Naive thymus-derived CD4-positive, alpha-beta T cell (primary cell): ENCODE results near the gene LRMDA. TPM values are rescaled to one million over a fixed set of nuclear protein-coding genes. Genes with fewer than 3 reads are reported as not detected.

Experiments used
- ATAC-seq: fragments of 150-1000 bp; cut with Tn5 transposase; 2 replicates; pipeline ENCODE4 v1.10.0; 2021; ENCODE audit warnings: mild to moderate bottlenecking, moderate library complexity
- CTCF ChIA-PET: fragments of 350-600 bp; sonication (Branson Sonifier 250); formaldehyde crosslinking; loops from one replicate; lab custom pipeline; 2021; ENCODE audit warnings: antibody characterized with exemption; lab: Charles Lee
- POLR2A ChIA-PET: fragments of 350-600 bp; sonication (Branson Sonifier 250); formaldehyde crosslinking; loops from one replicate; lab custom pipeline; 2021; ENCODE audit warnings: antibody characterized with exemption, inconsistent platforms; lab: Charles Lee
- DNase-seq, 9 donors: peaks; one replicate each; pipeline versions ENCODE4 v3.0.0 to v3.0.0-alpha.2; 2020 to 2022; ENCODE audit warnings: mixed read lengths in 1 of 9
- H3K27ac ChIP-seq: one replicate; pipeline ENCODE4 v1.7.0; 2013; ENCODE audit warnings: mild to moderate bottlenecking, low read depth, low read length, moderate library complexity
- H3K27me3 ChIP-seq, 2 donors: one replicate each; pipeline ENCODE4 v1.7.0; 2013; ENCODE audit warnings: low read length in 2 of 2, mild to moderate bottlenecking in 2 of 2, moderate library complexity in 2 of 2; ENCODE audit not compliant: control insufficient read depth in 2 of 2, insufficient read depth in 2 of 2
- H3K36me3 ChIP-seq, 3 experiments: 1 replicate in 2 of 3; 2 replicates in 1 of 3; pipeline ENCODE4 v1.7.0; 2013; ENCODE audit warnings: low read length in 3 of 3, mild to moderate bottlenecking in 3 of 3, moderate library complexity in 1 of 3; ENCODE audit not compliant: insufficient read depth in 3 of 3, control insufficient read depth in 2 of 3
- H3K4me1 ChIP-seq, 2 donors: one replicate each; pipeline ENCODE4 v1.7.0; 2013; ENCODE audit warnings: low read length in 2 of 2, mild to moderate bottlenecking in 2 of 2, moderate library complexity in 1 of 2; ENCODE audit not compliant: control insufficient read depth in 2 of 2, insufficient read depth in 2 of 2
- H3K4me3 ChIP-seq: 2 replicates; pipeline ENCODE4 v1.7.0; 2013; ENCODE audit warnings: mild to moderate bottlenecking, low read length
- H3K9me3 ChIP-seq, 3 experiments: 1 replicate in 2 of 3; 2 replicates in 1 of 3; pipeline ENCODE4 v1.7.0; 2013; ENCODE audit warnings: low read length in 3 of 3; ENCODE audit not compliant: control insufficient read depth in 2 of 3
- H3K27ac Mint-ChIP-seq, 9 donors: one replicate each; pipeline ENCODE4 v1.8.0; 2020 to 2022; ENCODE audit warnings: mixed read lengths in 9 of 9, mild to moderate bottlenecking in 8 of 9, moderate library complexity in 5 of 9, inconsistent platforms in 2 of 9
- H3K27me3 Mint-ChIP-seq, 5 donors: one replicate each; pipeline ENCODE4 v1.8.0; 2021 to 2022; ENCODE audit warnings: mixed read lengths in 5 of 5, mild to moderate bottlenecking in 1 of 5
- H3K36me3 Mint-ChIP-seq, 5 donors: one replicate each; pipeline ENCODE4 v1.8.0; 2020 to 2022; ENCODE audit warnings: mixed read lengths in 5 of 5, mild to moderate bottlenecking in 3 of 5, inconsistent platforms in 1 of 5
- H3K4me1 Mint-ChIP-seq, 7 donors: one replicate each; pipeline ENCODE4 v1.8.0; 2020 to 2022; ENCODE audit warnings: mixed read lengths in 7 of 7, mild to moderate bottlenecking in 3 of 7, inconsistent platforms in 1 of 7
- H3K4me3 Mint-ChIP-seq, 10 donors: one replicate each; pipeline ENCODE4 v1.8.0; 2020 to 2022; ENCODE audit warnings: mild to moderate bottlenecking in 10 of 10, mixed read lengths in 10 of 10, moderate library complexity in 6 of 10, inconsistent platforms in 2 of 10
- H3K9me3 Mint-ChIP-seq, 11 donors: one replicate each; pipeline ENCODE4 v1.8.0; 2020 to 2022; ENCODE audit warnings: mixed read lengths in 11 of 11, mild to moderate bottlenecking in 4 of 11, inconsistent platforms in 1 of 11, moderate library complexity in 1 of 11
- intact Hi-C, 2 donors: fragments of 100-400 bp; cut with micrococcal nuclease; formaldehyde crosslinking; loops; one replicate each; pipeline ENCODE4 v1.15.1; 2023
- polyA plus RNA-seq, 2 donors: library from polyadenylated mRNA; unstranded; fragments of 300-500 nt; fragmentation: Illumina TruSeq; gene quantifications; one replicate each; pipeline ENCODE4 v1.2.3, GENCODE V29; 2021
- total RNA-seq, 6 experiments: library from RNA in 5 of 6; stranded (reverse) in 5 of 6; gene quantifications; 1 replicate in 5 of 6; 2 replicates in 1 of 6; pipeline ENCODE4 v1.2.3 and lab custom pipeline; 2021 to 2026

The LRMDA gene
- total and polyA plus RNA-seq, 7 experiments from 2014 or later: 0.57 to 14.9 (median 3.0) TPM; not detected in 4

GRCh38 chr10:76338187-76338586 lies 906.8 kb downstream of the LRMDA start:
- H3K27ac ChIP-seq: no peak overlapping the region
- peaks cover 0 to 3% (median 0%) of the 10 kb centered on the region in 11 donors for H3K9me3 Mint-ChIP-seq
- H3K9me3 ChIP-seq: no peaks in the 10 kb centered on the region
- ChIA-PET POLR2A (no interaction called here), CTCF (no interaction called here)
- DNase-seq (no peak), ATAC-seq (no peak)
- no peaks in the 10 kb centered on the region for H3K4me1 Mint-ChIP-seq
- H3K4me3 Mint-ChIP-seq: no peak overlapping the region
- H3K27me3 Mint-ChIP-seq: peaks cover 0 to 3% (median 0%) of the 10 kb centered on the region in 5 donors
- no peak overlapping the region for H3K4me3 ChIP-seq
- H3K36me3 Mint-ChIP-seq: no peaks in the 10 kb centered on the region
- H3K27me3 ChIP-seq: no peaks in the 10 kb centered on the region
- no peak overlapping the region for H3K27ac Mint-ChIP-seq
- no peaks in the 10 kb centered on the region for H3K36me3 ChIP-seq
- H3K4me1 ChIP-seq: no peaks in the 10 kb centered on the region
- intact Hi-C loops: no loop called here

DNA sequence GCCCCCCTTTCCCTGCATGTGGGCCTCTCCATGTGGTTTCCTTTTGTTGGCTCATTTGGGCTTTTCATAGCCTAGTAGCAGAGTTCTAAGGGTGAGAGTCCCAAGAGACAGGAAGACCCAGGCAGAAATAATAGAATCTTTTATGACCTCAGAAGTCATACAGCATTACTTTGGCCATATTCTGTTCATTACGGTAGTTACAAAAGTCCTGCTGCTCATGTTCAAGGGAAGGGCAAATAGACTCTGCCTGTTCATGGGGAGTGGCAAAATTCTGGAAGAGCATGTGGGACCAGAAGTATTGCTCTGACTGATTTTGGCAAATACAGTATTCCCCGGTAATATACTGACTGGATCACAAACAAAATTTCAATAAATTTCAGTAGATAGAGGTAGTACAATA lies 910.3 kb downstream of the LRMDA start:
- POLR2A ChIA-PET: no interaction called here
- no peak overlapping the region for H3K4me3 ChIP-seq
- no peaks in the 10 kb centered on the region for H3K36me3 ChIP-seq
- intact Hi-C loops: no loop called here
- no peak overlapping the region for H3K27ac ChIP-seq
- ATAC-seq (no peak), DNase-seq (no peak)
- Mint-ChIP-seq H3K27me3 (peaks cover 0 to 3% (median 0%) of the 10 kb centered on the region in 5 donors), H3K4me1 (no peaks in the 10 kb centered on the region), H3K36me3 (no peaks in the 10 kb centered on the region), H3K27ac (no peak overlapping the region), H3K4me3 (no peak overlapping the region), H3K9me3 (peaks cover 0 to 3% (median 0%) of the 10 kb centered on the region in 11 donors)
- CTCF ChIA-PET: no interaction called here
- no peaks in the 10 kb centered on the region for H3K4me1 ChIP-seq
- H3K9me3 ChIP-seq: no peaks in the 10 kb centered on the region
- H3K27me3 ChIP-seq: no peaks in the 10 kb centered on the region

GRCh38 chr10:76342996-76343395 lies 911.6 kb downstream of the LRMDA start:
- no peak overlapping the region for H3K27ac Mint-ChIP-seq
- POLR2A ChIA-PET: no interaction called here

GRCh38 chr10:76347832-76348231 lies 916.4 kb downstream of the LRMDA start:
- Mint-ChIP-seq H3K4me1 (no peaks in the 10 kb centered on the region), H3K36me3 (peaks cover 0 to 4% (median 0%) of the 10 kb centered on the region in 5 donors), H3K27me3 (no peaks in the 10 kb centered on the region), H3K4me3 (no peak overlapping the region), H3K27ac (no peak overlapping the region), H3K9me3 (peaks cover 0 to 5% (median 0%) of the 10 kb centered on the region in 11 donors)
- Histone ChIP-seq H3K4me3 (no peak overlapping the region), H3K9me3 (no peaks in the 10 kb centered on the region), H3K27me3 (no peaks in the 10 kb centered on the region), H3K36me3 (no peaks in the 10 kb centered on the region), H3K4me1 (no peaks in the 10 kb centered on the region), H3K27ac (no peak overlapping the region)
- POLR2A ChIA-PET: no interaction called here
- intact Hi-C loops: no loop called here
- ATAC-seq: no peak
- DNase-seq: no peak
- CTCF ChIA-PET: no interaction called here

More at GRCh38 chr10:76342996-76343395, 911.6 kb downstream of the LRMDA start:
- Histone ChIP-seq H3K27me3 (no peaks in the 10 kb centered on the region), H3K36me3 (no peaks in the 10 kb centered on the region), H3K4me3 (no peak overlapping the region), H3K9me3 (no peaks in the 10 kb centered on the region), H3K27ac (no peak overlapping the region), H3K4me1 (no peaks in the 10 kb centered on the region)
- DNase-seq (no peak), ATAC-seq (no peak)
- Mint-ChIP-seq H3K36me3 (no peaks in the 10 kb centered on the region), H3K9me3 (peaks cover 0 to 3% (median 0%) of the 10 kb centered on the region in 11 donors), H3K4me3 (no peak overlapping the region), H3K27me3 (no peaks in the 10 kb centered on the region), H3K4me1 (no peaks in the 10 kb centered on the region)
- CTCF ChIA-PET: no interaction called here
- intact Hi-C loops: no loop called here

DNA sequence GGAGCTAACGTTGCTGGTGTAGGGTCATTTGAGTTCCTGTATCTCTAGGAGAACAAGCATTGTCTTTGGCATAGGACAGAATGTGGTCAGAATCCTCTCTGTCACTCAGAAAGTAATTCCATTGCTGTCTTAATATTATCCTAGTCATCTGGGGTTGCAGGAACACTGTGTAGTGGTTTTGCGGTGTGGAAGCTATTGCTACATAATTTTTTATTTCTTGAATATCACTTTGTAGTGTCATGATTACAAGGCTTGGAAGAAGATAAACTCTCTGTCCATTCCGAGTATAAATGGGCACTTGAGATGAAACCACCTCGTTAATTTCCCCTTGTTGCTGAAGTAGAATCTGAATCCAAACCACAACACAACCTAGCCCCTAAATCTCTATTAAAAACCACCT lies 919.2 kb downstream of the LRMDA start:
- intact Hi-C loops: no loop called here
- Histone ChIP-seq H3K27me3 (no peaks in the 10 kb centered on the region), H3K4me3 (no peak overlapping the region), H3K4me1 (no peaks in the 10 kb centered on the region), H3K36me3 (no peaks in the 10 kb centered on the region), H3K27ac (no peak overlapping the region), H3K9me3 (no peaks in the 10 kb centered on the region)
- H3K4me1 Mint-ChIP-seq: no peaks in the 10 kb centered on the region
- H3K36me3 Mint-ChIP-seq: peaks cover 0 to 4% (median 0%) of the 10 kb centered on the region in 5 donors
- ChIA-PET CTCF (no interaction called here), POLR2A (no interaction called here)
- peaks cover 0 to 5% (median 0%) of the 10 kb centered on the region in 11 donors for H3K9me3 Mint-ChIP-seq
- DNase-seq (no peak), ATAC-seq (no peak)
- H3K4me3 Mint-ChIP-seq: no peak overlapping the region
- no peak overlapping the region for H3K27ac Mint-ChIP-seq
- no peaks in the 10 kb centered on the region for H3K27me3 Mint-ChIP-seq

DNA sequence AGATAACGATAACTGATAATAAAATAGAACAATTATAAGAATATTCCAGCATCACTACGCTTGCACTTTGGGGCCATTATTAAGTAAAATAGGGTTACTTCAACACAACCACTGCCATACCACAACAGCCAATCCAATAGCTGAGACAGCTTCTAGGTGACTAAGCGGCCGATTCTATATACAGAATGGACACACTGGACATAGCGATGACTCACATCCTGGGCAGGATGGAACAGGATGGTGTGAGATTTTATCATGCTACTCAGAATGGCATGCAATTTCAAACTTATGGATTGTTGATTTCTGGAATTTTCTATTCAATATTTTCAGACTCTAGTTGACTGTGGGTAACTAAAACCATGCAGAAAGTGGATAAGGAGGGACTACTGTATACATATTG lies 920.9 kb downstream of the LRMDA start:
- Mint-ChIP-seq H3K4me1 (no peaks in the 10 kb centered on the region), H3K4me3 (no peak overlapping the region), H3K9me3 (peaks cover 0 to 7% (median 3%) of the 10 kb centered on the region in 11 donors), H3K27ac (no peak overlapping the region), H3K27me3 (no peaks in the 10 kb centered on the region), H3K36me3 (peaks cover 0 to 4% (median 0%) of the 10 kb centered on the region in 5 donors)
- Histone ChIP-seq H3K4me1 (no peaks in the 10 kb centered on the region), H3K9me3 (no peaks in the 10 kb centered on the region), H3K27me3 (no peaks in the 10 kb centered on the region), H3K4me3 (no peak overlapping the region), H3K27ac (no peak overlapping the region), H3K36me3 (no peaks in the 10 kb centered on the region)
- intact Hi-C loops: no loop called here
- ATAC-seq (no peak), DNase-seq (no peak)
- CTCF ChIA-PET: no interaction called here
- POLR2A ChIA-PET: no interaction called here

DNA sequence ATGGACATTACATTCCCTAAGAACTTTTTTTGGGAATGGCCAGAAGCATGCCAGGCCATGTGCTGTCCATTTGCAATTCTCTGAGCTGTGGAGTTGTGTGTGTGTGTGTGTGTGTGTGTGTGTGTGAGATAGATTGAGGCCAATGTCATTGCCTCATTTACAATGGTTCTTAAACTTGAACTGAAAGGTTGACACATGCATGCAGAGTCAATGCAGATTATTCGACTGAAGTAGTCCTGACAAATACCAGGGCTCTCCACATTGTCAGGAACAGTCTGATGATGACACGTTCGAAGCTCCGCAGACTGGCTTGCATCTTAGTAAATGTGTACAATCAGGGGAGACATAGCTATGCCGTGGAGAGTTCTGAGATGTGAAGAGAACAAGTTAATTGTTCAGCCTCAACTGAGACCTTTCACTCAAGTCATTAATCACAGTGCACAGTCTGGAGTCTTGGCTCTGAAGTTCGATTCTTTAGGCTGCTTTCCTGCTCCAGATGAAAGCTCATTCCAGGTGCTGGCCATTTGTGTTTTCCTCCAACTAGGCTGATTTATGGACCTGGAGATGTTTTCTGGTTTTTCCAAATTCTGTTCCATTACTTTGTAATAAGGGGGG lies 921.9 kb downstream of the LRMDA start:
- no peak overlapping the region for H3K4me3 Mint-ChIP-seq
- ATAC-seq: no peak

More for the DNA sequence above, 921.9 kb downstream of the LRMDA start:
- Mint-ChIP-seq H3K36me3 (peaks cover 0 to 4% (median 0%) of the 10 kb centered on the region in 5 donors), H3K27me3 (no peaks in the 10 kb centered on the region), H3K4me1 (no peaks in the 10 kb centered on the region), H3K27ac (no peak overlapping the region), H3K9me3 (peaks cover 0 to 7% (median 3%) of the 10 kb centered on the region in 11 donors)
- intact Hi-C loops: no loop called here
- Histone ChIP-seq H3K9me3 (no peaks in the 10 kb centered on the region), H3K27me3 (no peaks in the 10 kb centered on the region), H3K4me1 (no peaks in the 10 kb centered on the region), H3K27ac (no peak overlapping the region), H3K4me3 (no peak overlapping the region), H3K36me3 (no peaks in the 10 kb centered on the region)
- ChIA-PET POLR2A (no interaction called here), CTCF (no interaction called here)
- DNase-seq: no peak
